Testis (tissue), 2 donors: ENCODE measurements around the gene JAK3.

Experiments
- POLR2A ChIP-seq: fragments of 450-650 bp; IDR thresholded peaks from one replicate; pipeline ENCODE4 v1.6.1; 2017; ENCODE audit warnings: antibody characterized with exemption, mild to moderate bottlenecking, moderate library complexity
- TF ChIP-seq, protein P1 (sequence below), 3 experiments: fragments of 450-650 bp in 2 of 3; fragments of 200-600 bp in 1 of 3; sonication (generic) in 1 of 3; IDR thresholded peaks; one replicate each; pipeline ENCODE4 v1.5.1; 2016 to 2019; ENCODE audit warnings: antibody characterized with exemption in 3 of 3, mild to moderate bottlenecking in 2 of 3, moderate library complexity in 1 of 3

GRCh38 chr19:17889609-17890214 lies 41.9 kb upstream of the JAK3 start:
- TF ChIP-seq POLR2A = no peak
- TF ChIP-seq, protein P1, sequence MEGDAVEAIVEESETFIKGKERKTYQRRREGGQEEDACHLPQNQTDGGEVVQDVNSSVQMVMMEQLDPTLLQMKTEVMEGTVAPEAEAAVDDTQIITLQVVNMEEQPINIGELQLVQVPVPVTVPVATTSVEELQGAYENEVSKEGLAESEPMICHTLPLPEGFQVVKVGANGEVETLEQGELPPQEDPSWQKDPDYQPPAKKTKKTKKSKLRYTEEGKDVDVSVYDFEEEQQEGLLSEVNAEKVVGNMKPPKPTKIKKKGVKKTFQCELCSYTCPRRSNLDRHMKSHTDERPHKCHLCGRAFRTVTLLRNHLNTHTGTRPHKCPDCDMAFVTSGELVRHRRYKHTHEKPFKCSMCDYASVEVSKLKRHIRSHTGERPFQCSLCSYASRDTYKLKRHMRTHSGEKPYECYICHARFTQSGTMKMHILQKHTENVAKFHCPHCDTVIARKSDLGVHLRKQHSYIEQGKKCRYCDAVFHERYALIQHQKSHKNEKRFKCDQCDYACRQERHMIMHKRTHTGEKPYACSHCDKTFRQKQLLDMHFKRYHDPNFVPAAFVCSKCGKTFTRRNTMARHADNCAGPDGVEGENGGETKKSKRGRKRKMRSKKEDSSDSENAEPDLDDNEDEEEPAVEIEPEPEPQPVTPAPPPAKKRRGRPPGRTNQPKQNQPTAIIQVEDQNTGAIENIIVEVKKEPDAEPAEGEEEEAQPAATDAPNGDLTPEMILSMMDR (IDR thresholded peaks at IDR 0.05) = no peak
